PC-9 (cell line): ENCODE data around the gene NEDD9.

Experiments used
- CTCF ChIP-seq: fragments of 200-600 bp; sonication (generic); conservative IDR thresholded peaks from 2 replicates; pipeline ENCODE4 v1.6.1; 2017; ENCODE audit warnings: mixed run types, antibody characterized with exemption, mild to moderate bottlenecking, moderate library complexity
- EZH2 ChIP-seq: fragments of 200-600 bp; sonication (generic); IDR thresholded peaks from 2 replicates; pipeline ENCODE4 v1.8.0; 2017; ENCODE audit warnings: antibody characterized with exemption, low read depth

DNA sequence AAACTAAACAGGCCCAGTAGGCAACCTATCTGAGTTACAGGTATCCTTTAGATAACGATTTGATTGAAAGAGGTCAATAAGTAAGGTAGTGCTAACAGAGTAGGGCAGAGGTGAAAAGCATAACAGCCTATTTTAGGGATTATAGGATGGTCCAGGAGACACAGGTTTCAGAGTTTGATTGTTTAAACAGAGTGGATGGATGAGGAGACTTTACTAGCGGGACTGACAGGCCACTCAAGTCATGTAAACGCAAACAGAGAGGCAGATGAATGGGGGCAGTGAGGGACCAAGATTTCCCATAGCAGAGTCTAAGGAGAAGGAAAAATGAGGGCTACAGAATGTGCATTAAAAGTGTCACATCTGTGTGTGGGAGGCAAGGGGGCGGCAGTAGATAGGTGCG, 4.8 kb downstream of the NEDD9 start:
- TF ChIP-seq EZH2 = no peak
- TF ChIP-seq CTCF = no peak
